Measurements from ENCODE around the gene MICAL3.

DNA sequence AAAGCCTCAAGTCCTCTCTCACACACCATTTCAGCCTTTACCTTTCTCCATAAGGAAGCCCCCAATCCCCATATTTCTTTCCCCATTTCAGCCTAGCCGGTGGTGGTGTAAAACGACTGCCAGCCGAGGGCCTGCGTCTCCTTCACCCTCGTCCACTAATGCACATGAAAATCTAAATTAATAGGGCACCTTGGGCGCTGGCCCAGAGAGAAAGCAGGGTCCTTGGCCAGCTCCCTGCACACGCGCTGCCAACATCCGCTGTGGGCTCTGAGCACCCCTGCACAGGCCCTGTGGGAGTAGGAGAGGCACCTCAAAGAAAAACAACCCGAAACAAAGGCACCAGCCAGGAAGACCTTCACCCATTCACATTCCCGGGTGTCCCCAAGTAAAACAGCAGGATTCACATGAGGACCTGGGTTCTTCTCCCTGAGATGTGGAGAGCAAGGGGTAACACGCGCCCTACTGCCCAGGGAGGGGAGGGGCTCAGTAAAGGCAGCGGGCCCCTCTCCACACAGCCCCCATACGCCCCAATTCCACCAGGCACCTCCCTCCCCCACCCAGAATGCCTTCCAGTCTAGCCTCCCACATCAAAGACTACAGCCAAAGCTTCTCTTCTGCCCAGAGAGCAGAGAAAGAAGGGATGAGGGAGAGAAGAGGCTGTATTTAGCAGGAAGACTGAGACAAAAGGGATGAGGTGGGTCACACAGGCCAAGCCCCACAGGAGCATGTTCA is 79.0 kb downstream of the MICAL3 start:
- TF ChIP-seq, protein P1, sequence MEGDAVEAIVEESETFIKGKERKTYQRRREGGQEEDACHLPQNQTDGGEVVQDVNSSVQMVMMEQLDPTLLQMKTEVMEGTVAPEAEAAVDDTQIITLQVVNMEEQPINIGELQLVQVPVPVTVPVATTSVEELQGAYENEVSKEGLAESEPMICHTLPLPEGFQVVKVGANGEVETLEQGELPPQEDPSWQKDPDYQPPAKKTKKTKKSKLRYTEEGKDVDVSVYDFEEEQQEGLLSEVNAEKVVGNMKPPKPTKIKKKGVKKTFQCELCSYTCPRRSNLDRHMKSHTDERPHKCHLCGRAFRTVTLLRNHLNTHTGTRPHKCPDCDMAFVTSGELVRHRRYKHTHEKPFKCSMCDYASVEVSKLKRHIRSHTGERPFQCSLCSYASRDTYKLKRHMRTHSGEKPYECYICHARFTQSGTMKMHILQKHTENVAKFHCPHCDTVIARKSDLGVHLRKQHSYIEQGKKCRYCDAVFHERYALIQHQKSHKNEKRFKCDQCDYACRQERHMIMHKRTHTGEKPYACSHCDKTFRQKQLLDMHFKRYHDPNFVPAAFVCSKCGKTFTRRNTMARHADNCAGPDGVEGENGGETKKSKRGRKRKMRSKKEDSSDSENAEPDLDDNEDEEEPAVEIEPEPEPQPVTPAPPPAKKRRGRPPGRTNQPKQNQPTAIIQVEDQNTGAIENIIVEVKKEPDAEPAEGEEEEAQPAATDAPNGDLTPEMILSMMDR (IDR thresholded peaks at IDR 0.05), result no peak
- no peak for TF ChIP-seq POLR2A (IDR thresholded peaks at IDR 0.05)

Measured in testis (tissue), 2 donors.